CD4-positive, alpha-beta T cell (primary cell): ENCODE data around the gene HOXA3. TPM values are rescaled to one million over a fixed set of nuclear protein-coding genes. Genes with fewer than 3 reads are reported as not detected.

Experiments
- ATAC-seq: fragments of 200-7000 bp; cut with Tn5 transposase; one replicate; pipeline ENCODE4 v1.10.0; 2022; ENCODE audit warnings: mild to moderate bottlenecking; ENCODE audit not compliant: poor library complexity
- CTCF ChIA-PET: fragments of 350-600 bp; sonication (Branson Sonifier 250); formaldehyde crosslinking; loops from one replicate; lab custom pipeline; 2021; ENCODE audit warnings: antibody characterized with exemption, inconsistent platforms; lab: Charles Lee
- POLR2A ChIA-PET: fragments of 350-600 bp; sonication (Branson Sonifier 250); formaldehyde crosslinking; loops from one replicate; lab custom pipeline; 2021; ENCODE audit warnings: antibody characterized with exemption, inconsistent platforms; lab: Charles Lee
- DNase-seq, 14 experiments: peaks; one replicate each; pipeline ENCODE4 v3.0.0-alpha.2; 2013 to 2020; ENCODE audit warnings: mixed read lengths in 2 of 14
- H3K27ac ChIP-seq, 2 donors: one replicate each; pipeline versions ENCODE4 v1.5.1 to v1.7.0; 2013; ENCODE audit warnings: low read length in 2 of 2, low read depth in 1 of 2, mild to moderate bottlenecking in 1 of 2
- H3K27me3 ChIP-seq, 2 experiments: 1 replicate in 1 of 2; 2 replicates in 1 of 2; pipeline versions ENCODE4 v1.6.1 to v1.7.0; 2013; ENCODE audit warnings: low read length in 2 of 2, control low read depth in 1 of 2, mild to moderate bottlenecking in 1 of 2, moderate library complexity in 1 of 2; ENCODE audit not compliant: insufficient read depth in 2 of 2, control insufficient read depth in 1 of 2
- H3K36me3 ChIP-seq: one replicate; pipeline ENCODE4 v1.6.1; 2013; ENCODE audit warnings: low read length, control low read depth; ENCODE audit not compliant: insufficient read depth
- H3K4me1 ChIP-seq: one replicate; pipeline ENCODE4 v1.6.1; 2013; ENCODE audit warnings: low read length, control low read depth; ENCODE audit not compliant: insufficient read depth
- H3K4me3 ChIP-seq: one replicate; pipeline ENCODE4 v1.5.1; 2013; ENCODE audit warnings: mild to moderate bottlenecking, low read length, moderate library complexity
- H3K9me3 ChIP-seq, 2 experiments: 1 replicate in 1 of 2; 2 replicates in 1 of 2; pipeline versions ENCODE4 v1.6.1 to v1.7.0; 2013; ENCODE audit warnings: low read length in 2 of 2, mild to moderate bottlenecking in 2 of 2, control low read depth in 1 of 2, moderate library complexity in 1 of 2; ENCODE audit not compliant: control insufficient read depth in 1 of 2, insufficient read depth in 1 of 2
- H3K27ac Mint-ChIP-seq: one replicate; pipeline ENCODE4 v1.8.0; 2020; ENCODE audit warnings: mixed read lengths
- H3K27me3 Mint-ChIP-seq: one replicate; pipeline ENCODE4 v1.8.0; 2021; ENCODE audit warnings: mixed read lengths
- H3K36me3 Mint-ChIP-seq: one replicate; pipeline ENCODE4 v1.8.0; 2021; ENCODE audit warnings: low read depth, mixed read lengths
- H3K4me1 Mint-ChIP-seq: one replicate; pipeline ENCODE4 v1.8.0; 2021; ENCODE audit warnings: low read depth, mixed read lengths
- H3K4me3 Mint-ChIP-seq: one replicate; pipeline ENCODE4 v1.8.0; 2020; ENCODE audit warnings: mild to moderate bottlenecking, mixed read lengths
- H3K9me3 Mint-ChIP-seq: one replicate; pipeline ENCODE4 v1.8.0; 2020; ENCODE audit warnings: mixed read lengths
- intact Hi-C, 2 experiments: fragments of 100-400 bp; cut with DNase I in 1 of 2; cut with micrococcal nuclease in 1 of 2; formaldehyde crosslinking; loops; one replicate each; pipeline versions ENCODE4 v1.15.1 to v1.9.0; 2023 to 2025; cut with DNase I, micrococcal nuclease
- total RNA-seq, 174 experiments: library from RNA in 2 of 174; stranded (reverse) in 2 of 174; gene quantifications; one replicate each; pipeline ENCODE4 v1.2.3 and lab custom pipeline; 2021 to 2026
- TF ChIP-seq, protein P1 (sequence below): fragments of 200-600 bp; IDR thresholded peaks from one replicate; pipeline ENCODE4 v1.8.0; 2022; ENCODE audit warnings: antibody characterized with exemption, mild to moderate bottlenecking

HOXA3 gene
- total RNA-seq, 2 experiments from 2014 or later, result not detected

DNA sequence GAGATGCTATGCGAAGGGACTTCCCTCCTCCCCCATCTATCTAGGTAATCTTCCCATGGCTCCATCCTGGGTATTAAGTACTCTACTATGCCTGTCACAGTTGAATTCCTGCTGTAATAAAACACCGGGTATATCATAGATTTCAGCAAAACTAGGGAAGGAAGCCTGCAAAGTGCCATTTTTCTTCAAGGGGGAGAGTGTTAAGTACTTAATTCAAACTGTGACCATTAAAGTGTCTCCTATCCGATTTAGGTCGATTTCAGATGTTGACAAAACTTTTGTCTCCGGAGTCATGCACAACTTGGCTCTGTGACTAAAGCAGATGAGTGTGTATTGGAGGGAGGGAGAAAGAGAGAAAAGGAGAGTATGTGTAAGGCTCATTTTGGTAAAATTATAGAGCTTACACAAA, 26.4 kb downstream of the HOXA3 start:
- Mint-ChIP-seq H3K4me3 (no peak overlapping the region), H3K27ac (no peak overlapping the region), H3K4me1 (no peaks in the 10 kb centered on the region), H3K27me3 (peaks cover 42% of the 10 kb centered on the region), H3K36me3 (no peaks in the 10 kb centered on the region), H3K9me3 (no peaks in the 10 kb centered on the region)
- Histone ChIP-seq H3K27ac (no peak overlapping the region), H3K4me3 (no peak overlapping the region), H3K27me3 (peaks cover 11 to 15% of the 10 kb centered on the region in 2 experiments), H3K36me3 (no peaks in the 10 kb centered on the region), H3K4me1 (peaks cover 5% of the 10 kb centered on the region), H3K9me3 (peaks cover 0 to 12% of the 10 kb centered on the region in 2 experiments)
- intact Hi-C loops, result no loop called here
- CTCF ChIA-PET, result no interaction called here
- POLR2A ChIA-PET, result no interaction called here
- no peak for DNase-seq
- ATAC-seq, result no peak
- TF ChIP-seq, protein P1, sequence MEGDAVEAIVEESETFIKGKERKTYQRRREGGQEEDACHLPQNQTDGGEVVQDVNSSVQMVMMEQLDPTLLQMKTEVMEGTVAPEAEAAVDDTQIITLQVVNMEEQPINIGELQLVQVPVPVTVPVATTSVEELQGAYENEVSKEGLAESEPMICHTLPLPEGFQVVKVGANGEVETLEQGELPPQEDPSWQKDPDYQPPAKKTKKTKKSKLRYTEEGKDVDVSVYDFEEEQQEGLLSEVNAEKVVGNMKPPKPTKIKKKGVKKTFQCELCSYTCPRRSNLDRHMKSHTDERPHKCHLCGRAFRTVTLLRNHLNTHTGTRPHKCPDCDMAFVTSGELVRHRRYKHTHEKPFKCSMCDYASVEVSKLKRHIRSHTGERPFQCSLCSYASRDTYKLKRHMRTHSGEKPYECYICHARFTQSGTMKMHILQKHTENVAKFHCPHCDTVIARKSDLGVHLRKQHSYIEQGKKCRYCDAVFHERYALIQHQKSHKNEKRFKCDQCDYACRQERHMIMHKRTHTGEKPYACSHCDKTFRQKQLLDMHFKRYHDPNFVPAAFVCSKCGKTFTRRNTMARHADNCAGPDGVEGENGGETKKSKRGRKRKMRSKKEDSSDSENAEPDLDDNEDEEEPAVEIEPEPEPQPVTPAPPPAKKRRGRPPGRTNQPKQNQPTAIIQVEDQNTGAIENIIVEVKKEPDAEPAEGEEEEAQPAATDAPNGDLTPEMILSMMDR, result no peak

DNA sequence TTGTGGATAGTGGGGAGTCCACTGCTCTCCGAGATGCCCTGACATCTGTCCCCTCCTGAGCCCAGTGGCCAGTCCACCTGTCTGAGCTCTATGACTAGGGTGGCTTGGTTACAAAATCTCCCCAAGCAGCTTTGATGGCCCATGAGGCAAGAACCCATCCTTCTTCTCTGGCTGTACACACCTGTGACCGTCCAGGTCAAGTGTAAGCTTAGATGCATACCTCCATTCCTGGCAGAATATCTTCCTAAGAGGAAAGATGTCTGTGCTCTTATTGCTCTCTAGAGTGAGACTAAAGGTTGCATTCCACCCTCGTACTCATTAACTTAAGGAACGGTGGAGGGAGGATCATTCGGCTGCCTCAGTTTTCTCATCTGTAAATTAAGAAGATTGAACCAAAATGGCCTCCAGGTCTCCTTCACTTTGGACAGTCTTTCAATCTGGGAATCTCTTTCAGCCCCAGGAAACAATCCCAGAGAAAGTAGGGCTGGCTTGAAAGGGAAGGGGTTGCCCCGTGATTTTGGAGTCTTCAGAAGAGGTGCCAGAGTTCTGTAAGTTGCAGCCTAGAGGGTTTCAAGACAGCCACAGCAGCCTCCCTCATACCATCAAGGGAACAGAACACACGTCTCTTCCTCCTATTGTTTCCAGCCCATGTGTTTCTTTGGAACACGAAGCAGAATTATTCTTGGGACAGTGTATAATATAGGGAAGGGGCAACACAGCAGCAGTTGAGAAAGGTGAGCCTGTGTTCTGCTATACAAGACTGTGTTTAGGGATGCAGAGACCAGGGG, 27.3 kb downstream of the HOXA3 start:
- DNase-seq (no peak), ATAC-seq (no peak)
- TF ChIP-seq, protein P1, result no peak
- H3K4me3 ChIP-seq, result no peak overlapping the region
- H3K9me3 ChIP-seq, result peaks cover 0 to 10% of the 10 kb centered on the region in 2 experiments
- H3K27ac ChIP-seq, result no peak overlapping the region
- H3K4me1 ChIP-seq, result peaks cover 3% of the 10 kb centered on the region
- H3K9me3 Mint-ChIP-seq, result no peaks in the 10 kb centered on the region
- peaks cover 11 to 13% of the 10 kb centered on the region in 2 experiments for H3K27me3 ChIP-seq
- no peak overlapping the region for H3K4me3 Mint-ChIP-seq
- H3K36me3 Mint-ChIP-seq, result no peaks in the 10 kb centered on the region
- intact Hi-C loops, result no loop called here
- ChIA-PET CTCF (no interaction called here), POLR2A (no interaction called here)
- H3K36me3 ChIP-seq, result no peaks in the 10 kb centered on the region
- no peaks in the 10 kb centered on the region for H3K4me1 Mint-ChIP-seq
- H3K27me3 Mint-ChIP-seq, result peaks cover 42% of the 10 kb centered on the region
- no peak overlapping the region for H3K27ac Mint-ChIP-seq

DNA sequence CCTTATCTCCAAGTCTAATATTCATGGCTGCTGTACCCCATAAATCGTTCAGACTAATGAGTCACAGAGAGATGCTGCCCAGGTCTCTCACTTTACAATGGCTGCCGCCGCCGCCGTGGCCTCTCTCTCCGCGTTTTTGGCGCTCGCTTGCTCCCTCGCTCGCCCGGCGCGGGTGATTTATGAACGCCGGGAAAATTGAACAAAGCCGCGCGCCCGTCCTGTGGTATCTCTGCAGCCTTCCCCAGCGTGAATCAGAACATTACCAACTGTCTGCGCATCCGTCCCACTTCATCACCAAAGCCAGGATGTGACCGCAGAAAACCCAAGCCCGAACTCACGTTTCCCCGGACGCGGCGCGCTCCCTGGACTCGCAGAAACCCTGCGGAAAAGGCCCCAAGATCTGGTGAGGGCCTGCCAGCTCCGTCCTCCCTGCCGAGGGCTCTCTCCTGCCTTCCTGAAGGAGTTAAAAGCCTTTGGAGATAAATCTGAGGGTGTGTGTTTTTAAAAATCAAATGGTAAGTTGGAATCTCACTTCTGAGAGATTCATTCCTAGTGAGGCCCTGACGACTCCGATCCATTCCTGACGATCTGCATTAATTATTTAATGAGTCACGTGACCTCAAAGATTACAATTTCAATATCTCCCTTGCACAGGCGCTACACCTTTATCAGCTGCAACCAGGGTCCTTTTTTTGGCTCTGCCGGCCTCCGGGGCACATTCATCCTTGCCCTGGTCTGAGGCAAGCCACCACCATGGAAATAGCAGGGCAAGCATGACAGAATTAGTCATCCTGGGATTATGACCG, 28.1 kb downstream of the HOXA3 start:
- Histone ChIP-seq H3K27ac (no peak overlapping the region), H3K36me3 (no peaks in the 10 kb centered on the region), H3K4me3 (no peak overlapping the region), H3K9me3 (peaks cover 0 to 7% of the 10 kb centered on the region in 2 experiments), H3K4me1 (no peaks in the 10 kb centered on the region), H3K27me3 (peaks cover 7 to 8% of the 10 kb centered on the region in 2 experiments)
- Mint-ChIP-seq H3K4me1 (no peaks in the 10 kb centered on the region), H3K27ac (no peak overlapping the region), H3K4me3 (no peak overlapping the region), H3K27me3 (peaks cover 41% of the 10 kb centered on the region), H3K36me3 (no peaks in the 10 kb centered on the region), H3K9me3 (no peaks in the 10 kb centered on the region)
- no peak for DNase-seq
- ChIA-PET POLR2A (no interaction called here), CTCF (no interaction called here)
- no peak for ATAC-seq
- intact Hi-C loops, result no loop called here
- TF ChIP-seq, protein P1, result no peak
